WTC11 (cell line): ENCODE measurements around the gene FICD. TPM values are rescaled to one million over a fixed set of nuclear protein-coding genes. Genes with fewer than 3 reads are reported as not detected.
"Not testable (repeated sequence)": the region's sequence is repeated elsewhere in the genome, so short reads cannot be mapped to it uniquely, and the experiment has no call there.

Experiments
- ATAC-seq: fragments of 200-7000 bp; cut with Tn5 transposase; 2 replicates; pipeline ENCODE4 v1.10.0; 2021; ENCODE audit warnings: mild to moderate bottlenecking, moderate library complexity
- CTCF ChIA-PET: fragments of 300-600 bp; sonication (Branson Sonifier 250); formaldehyde crosslinking; loops from one replicate; lab custom pipeline; 2021; ENCODE audit warnings: antibody characterized with exemption; lab: Charles Lee
- POLR2A ChIA-PET: fragments of 350-600 bp; sonication (Branson Sonifier 250); formaldehyde crosslinking; loops from one replicate; lab custom pipeline; 2021; ENCODE audit warnings: antibody characterized with exemption; lab: Charles Lee
- DNase-seq: peaks from one replicate; pipeline ENCODE4 v3.0.0; 2021; ENCODE audit warnings: low spot score
- H3K27ac Mint-ChIP-seq: 2 replicates; pipeline ENCODE4 v1.8.0; 2021; ENCODE audit warnings: mixed read lengths
- H3K27me3 Mint-ChIP-seq: 2 replicates; pipeline ENCODE4 v1.8.0; 2021; ENCODE audit warnings: low read depth, mild to moderate bottlenecking, moderate library complexity, mixed read lengths
- H3K36me3 Mint-ChIP-seq: 2 replicates; pipeline ENCODE4 v1.8.0; 2021; ENCODE audit warnings: mixed read lengths
- H3K4me1 Mint-ChIP-seq: 2 replicates; pipeline ENCODE4 v1.8.0; 2022; ENCODE audit warnings: mixed read lengths
- H3K4me3 Mint-ChIP-seq: 2 replicates; pipeline ENCODE4 v1.8.0; 2021; ENCODE audit warnings: mild to moderate bottlenecking, moderate library complexity, mixed read lengths
- H3K9me3 Mint-ChIP-seq: 2 replicates; pipeline ENCODE4 v1.8.0; 2021; ENCODE audit warnings: mixed read lengths
- ATF1 ChIP-seq: sonication (generic); formaldehyde crosslinking; IDR thresholded peaks from 2 replicates; pipeline ENCODE4 v1.8.1; 2023; ENCODE audit warnings: mild to moderate bottlenecking, moderate library complexity, missing genetic modification reagents
- CREB1 ChIP-seq: sonication (generic); formaldehyde crosslinking; IDR thresholded peaks from 2 replicates; pipeline ENCODE4 v1.8.0; 2023; ENCODE audit warnings: mild to moderate bottlenecking, missing genetic modification reagents
- CREM ChIP-seq: sonication (generic); formaldehyde crosslinking; IDR thresholded peaks from 2 replicates; pipeline ENCODE4 v1.8.1; 2022; ENCODE audit warnings: mild to moderate bottlenecking, missing genetic modification reagents, moderate library complexity
- ESRRA ChIP-seq: sonication (generic); formaldehyde crosslinking; IDR thresholded peaks from 2 replicates; pipeline ENCODE4 v1.8.1; 2022; ENCODE audit warnings: mild to moderate bottlenecking, missing genetic modification reagents, borderline replicate concordance
- ETV6 ChIP-seq: sonication (generic); formaldehyde crosslinking; IDR thresholded peaks from 2 replicates; pipeline ENCODE4 v1.8.1; 2022; ENCODE audit warnings: mild to moderate bottlenecking, missing genetic modification reagents
- FOXJ3 ChIP-seq: sonication (generic); formaldehyde crosslinking; IDR thresholded peaks from 2 replicates; pipeline ENCODE4 v1.9.0; 2021; ENCODE audit warnings: missing genetic modification reagents, mild to moderate bottlenecking, borderline replicate concordance
- FOXP4 ChIP-seq: sonication (generic); formaldehyde crosslinking; IDR thresholded peaks from 2 replicates; pipeline ENCODE4 v1.8.0; 2022; ENCODE audit warnings: mild to moderate bottlenecking, missing genetic modification reagents
- KAT7 ChIP-seq: sonication (generic); formaldehyde crosslinking; IDR thresholded peaks from 2 replicates; pipeline ENCODE4 v1.8.1; 2023; ENCODE audit warnings: missing genetic modification reagents, mild to moderate bottlenecking, borderline replicate concordance
- MAX ChIP-seq: sonication (generic); formaldehyde crosslinking; IDR thresholded peaks from 2 replicates; pipeline ENCODE4 v1.8.0; 2022; ENCODE audit warnings: mild to moderate bottlenecking, missing genetic modification reagents
- MYBL2 ChIP-seq: sonication (generic); formaldehyde crosslinking; IDR thresholded peaks from 2 replicates; pipeline ENCODE4 v1.8.1; 2023; ENCODE audit warnings: mild to moderate bottlenecking, moderate library complexity, missing genetic modification reagents
- NR2C2 ChIP-seq: sonication (generic); formaldehyde crosslinking; IDR thresholded peaks from 2 replicates; pipeline ENCODE4 v1.8.0; 2022; ENCODE audit warnings: mild to moderate bottlenecking, missing genetic modification reagents
- NR3C1 ChIP-seq: sonication (generic); formaldehyde crosslinking; conservative IDR thresholded peaks from 2 replicates; pipeline ENCODE4 v1.8.1; 2023; ENCODE audit warnings: low read depth, mild to moderate bottlenecking, missing genetic modification reagents
- PRRX2 ChIP-seq: fragments of 250-450 bp; sonication (Bioruptor Pico); IDR thresholded peaks from 2 replicates; pipeline ENCODE4 v1.8.0; 2021; ENCODE audit warnings: mild to moderate bottlenecking
- RORB ChIP-seq: fragments of 250-450 bp; sonication (Bioruptor Pico); IDR thresholded peaks from 2 replicates; pipeline ENCODE4 v1.9.0; 2021; ENCODE audit warnings: mild to moderate bottlenecking
- SMAD4 ChIP-seq: sonication (generic); formaldehyde crosslinking; IDR thresholded peaks from 2 replicates; pipeline ENCODE4 v1.8.0; 2022; ENCODE audit warnings: mild to moderate bottlenecking, missing genetic modification reagents
- SOX15 ChIP-seq: fragments of 250-450 bp; sonication (Bioruptor Pico); IDR thresholded peaks from 2 replicates; pipeline ENCODE4 v1.9.0; 2021; ENCODE audit warnings: mild to moderate bottlenecking
- SP1 ChIP-seq: sonication (generic); formaldehyde crosslinking; conservative IDR thresholded peaks from 2 replicates; pipeline ENCODE4 v1.8.1; 2022; ENCODE audit warnings: missing genetic modification reagents
- ZNF263 ChIP-seq: sonication (generic); formaldehyde crosslinking; IDR thresholded peaks from 2 replicates; pipeline ENCODE4 v1.8.1; 2022; ENCODE audit warnings: low read depth, mild to moderate bottlenecking, moderate library complexity, missing genetic modification reagents
- ZNF396 ChIP-seq: fragments of 250-450 bp; sonication (Bioruptor Pico); IDR thresholded peaks from 2 replicates; pipeline ENCODE4 v1.8.0; 2021; ENCODE audit warnings: mild to moderate bottlenecking, moderate library complexity, borderline replicate concordance
- ZNF416 ChIP-seq: fragments of 250-450 bp; sonication (Bioruptor Pico); IDR thresholded peaks from 2 replicates; pipeline ENCODE4 v1.9.0; 2021; ENCODE audit warnings: mild to moderate bottlenecking, inconsistent platforms
- total RNA-seq: library from RNA; stranded (reverse); gene quantifications from 3 replicates; pipeline ENCODE4 v1.2.3, GENCODE V29; 2021
- TF ChIP-seq, protein P1 (sequence below): sonication (generic); formaldehyde crosslinking; IDR thresholded peaks from 2 replicates; pipeline ENCODE4 v1.8.1; 2023; ENCODE audit warnings: mild to moderate bottlenecking, missing genetic modification reagents, moderate library complexity
- TF ChIP-seq, protein P2 (sequence below): fragments of 250-450 bp; sonication (Bioruptor Pico); IDR thresholded peaks from 2 replicates; pipeline ENCODE4 v1.9.0; 2021; ENCODE audit warnings: mild to moderate bottlenecking, borderline replicate concordance

The FICD gene
- total RNA-seq, 1 experiment from 2014 or later, result 6.3 TPM

- Mint-ChIP-seq H3K4me3 (no peak overlapping the region), H3K27me3 (no peaks in the 10 kb centered on the region), H3K4me1 (peaks cover 21% of the 10 kb centered on the region), H3K36me3 (peaks cover 42% of the 10 kb centered on the region), H3K9me3 (no peaks in the 10 kb centered on the region), H3K27ac (no peak overlapping the region)
- CTCF ChIA-PET, result no interaction called here
- DNase-seq (no peak), ATAC-seq (no peak)
- POLR2A ChIA-PET, result no interaction called here
- no peak for TF ChIP-seq MYBL2 (CRISPR knock-in tag)
- TF ChIP-seq SP1, result no peak
Measured at GRCh38 chr12:108548954-108549521, 34.0 kb downstream of the FICD start.

- Mint-ChIP-seq H3K9me3 (no peaks in the 10 kb centered on the region), H3K36me3 (peaks cover 28% of the 10 kb centered on the region), H3K27me3 (no peaks in the 10 kb centered on the region), H3K4me1 (peaks cover 36% of the 10 kb centered on the region), H3K4me3 (no peak overlapping the region), H3K27ac (no peak overlapping the region)
- no peak for ATAC-seq
- no peak for DNase-seq
- ChIA-PET CTCF (no interaction called here), POLR2A (no interaction called here)
- TF ChIP-seq RORB (no peak), ATF1 (CRISPR knock-in tag) (no peak), SMAD4 (CRISPR knock-in tag) (no peak), FOXJ3 (no peak), MYBL2 (CRISPR knock-in tag) (no peak), PRRX2 (CRISPR knock-in tag) (no peak), KAT7 (no peak), CREB1 (no peak), ZNF416 (no peak), ZNF263 (CRISPR knock-in tag) (no peak), ETV6 (CRISPR knock-in tag) (no peak), MAX (no peak), CREM (CRISPR knock-in tag) (no peak)
- TF ChIP-seq, protein P1, sequence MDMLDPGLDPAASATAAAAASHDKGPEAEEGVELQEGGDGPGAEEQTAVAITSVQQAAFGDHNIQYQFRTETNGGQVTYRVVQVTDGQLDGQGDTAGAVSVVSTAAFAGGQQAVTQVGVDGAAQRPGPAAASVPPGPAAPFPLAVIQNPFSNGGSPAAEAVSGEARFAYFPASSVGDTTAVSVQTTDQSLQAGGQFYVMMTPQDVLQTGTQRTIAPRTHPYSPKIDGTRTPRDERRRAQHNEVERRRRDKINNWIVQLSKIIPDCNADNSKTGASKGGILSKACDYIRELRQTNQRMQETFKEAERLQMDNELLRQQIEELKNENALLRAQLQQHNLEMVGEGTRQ, result no peak
Measured at GRCh38 chr12:108551535-108551934, 36.5 kb downstream of the FICD start.

- H3K27ac Mint-ChIP-seq, result peak overlapping the region; percentile 73
- peaks cover 44% of the 10 kb centered on the region for H3K4me1 Mint-ChIP-seq
- DNase-seq, result no peak
- H3K27me3 Mint-ChIP-seq, result no peaks in the 10 kb centered on the region
- ChIA-PET POLR2A (no interaction called here), CTCF (no interaction called here)
- TF ChIP-seq SOX15 (CRISPR knock-in tag), result no peak
- TF ChIP-seq ATF1 (CRISPR knock-in tag), result no peak
- no peak for TF ChIP-seq FOXP4
- no peak for TF ChIP-seq ESRRA (CRISPR knock-in tag)
- no peak for TF ChIP-seq SP1
- no peak for TF ChIP-seq NR2C2 (CRISPR knock-in tag)
- no peak for TF ChIP-seq ZNF396 (CRISPR knock-in tag)
- no peak for TF ChIP-seq NR3C1
- TF ChIP-seq, protein P2, sequence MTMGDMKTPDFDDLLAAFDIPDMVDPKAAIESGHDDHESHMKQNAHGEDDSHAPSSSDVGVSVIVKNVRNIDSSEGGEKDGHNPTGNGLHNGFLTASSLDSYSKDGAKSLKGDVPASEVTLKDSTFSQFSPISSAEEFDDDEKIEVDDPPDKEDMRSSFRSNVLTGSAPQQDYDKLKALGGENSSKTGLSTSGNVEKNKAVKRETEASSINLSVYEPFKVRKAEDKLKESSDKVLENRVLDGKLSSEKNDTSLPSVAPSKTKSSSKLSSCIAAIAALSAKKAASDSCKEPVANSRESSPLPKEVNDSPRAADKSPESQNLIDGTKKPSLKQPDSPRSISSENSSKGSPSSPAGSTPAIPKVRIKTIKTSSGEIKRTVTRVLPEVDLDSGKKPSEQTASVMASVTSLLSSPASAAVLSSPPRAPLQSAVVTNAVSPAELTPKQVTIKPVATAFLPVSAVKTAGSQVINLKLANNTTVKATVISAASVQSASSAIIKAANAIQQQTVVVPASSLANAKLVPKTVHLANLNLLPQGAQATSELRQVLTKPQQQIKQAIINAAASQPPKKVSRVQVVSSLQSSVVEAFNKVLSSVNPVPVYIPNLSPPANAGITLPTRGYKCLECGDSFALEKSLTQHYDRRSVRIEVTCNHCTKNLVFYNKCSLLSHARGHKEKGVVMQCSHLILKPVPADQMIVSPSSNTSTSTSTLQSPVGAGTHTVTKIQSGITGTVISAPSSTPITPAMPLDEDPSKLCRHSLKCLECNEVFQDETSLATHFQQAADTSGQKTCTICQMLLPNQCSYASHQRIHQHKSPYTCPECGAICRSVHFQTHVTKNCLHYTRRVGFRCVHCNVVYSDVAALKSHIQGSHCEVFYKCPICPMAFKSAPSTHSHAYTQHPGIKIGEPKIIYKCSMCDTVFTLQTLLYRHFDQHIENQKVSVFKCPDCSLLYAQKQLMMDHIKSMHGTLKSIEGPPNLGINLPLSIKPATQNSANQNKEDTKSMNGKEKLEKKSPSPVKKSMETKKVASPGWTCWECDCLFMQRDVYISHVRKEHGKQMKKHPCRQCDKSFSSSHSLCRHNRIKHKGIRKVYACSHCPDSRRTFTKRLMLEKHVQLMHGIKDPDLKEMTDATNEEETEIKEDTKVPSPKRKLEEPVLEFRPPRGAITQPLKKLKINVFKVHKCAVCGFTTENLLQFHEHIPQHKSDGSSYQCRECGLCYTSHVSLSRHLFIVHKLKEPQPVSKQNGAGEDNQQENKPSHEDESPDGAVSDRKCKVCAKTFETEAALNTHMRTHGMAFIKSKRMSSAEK (CRISPR knock-in tag), result no peak
- H3K4me3 Mint-ChIP-seq, result no peak overlapping the region
- ATAC-seq, result no peak
- H3K9me3 Mint-ChIP-seq, result no peaks in the 10 kb centered on the region
- H3K36me3 Mint-ChIP-seq, result peaks cover 17% of the 10 kb centered on the region
Measured at GRCh38 chr12:108553799-108554198, 38.7 kb downstream of the FICD start.

- H3K27ac Mint-ChIP-seq, result peak overlapping the region; percentile 32; the same call in 1 of the 2 replicates
- ATAC-seq, H3K27me3 Mint-ChIP-seq, DNase-seq, H3K9me3 Mint-ChIP-seq, H3K4me3 Mint-ChIP-seq: not testable (repeated sequence)
- CTCF ChIA-PET, result interaction anchor here (1.0 kb wide), 1 partner anchor 562 kb away, joined by 3 read pairs; no protein-coding TSS in a partner anchor
- POLR2A ChIA-PET, result interaction anchor here (0.6 kb wide), 1 partner anchor 136 kb away, joined by 5 read pairs; no protein-coding TSS in a partner anchor
- H3K36me3 Mint-ChIP-seq, result peaks cover 16% of the 10 kb centered on the region
- peaks cover 60% of the 10 kb centered on the region for H3K4me1 Mint-ChIP-seq
Measured at GRCh38 chr12:108555383-108555782, 40.3 kb downstream of the FICD start.
